ENCODE results near the gene LRIT3.

DNA sequence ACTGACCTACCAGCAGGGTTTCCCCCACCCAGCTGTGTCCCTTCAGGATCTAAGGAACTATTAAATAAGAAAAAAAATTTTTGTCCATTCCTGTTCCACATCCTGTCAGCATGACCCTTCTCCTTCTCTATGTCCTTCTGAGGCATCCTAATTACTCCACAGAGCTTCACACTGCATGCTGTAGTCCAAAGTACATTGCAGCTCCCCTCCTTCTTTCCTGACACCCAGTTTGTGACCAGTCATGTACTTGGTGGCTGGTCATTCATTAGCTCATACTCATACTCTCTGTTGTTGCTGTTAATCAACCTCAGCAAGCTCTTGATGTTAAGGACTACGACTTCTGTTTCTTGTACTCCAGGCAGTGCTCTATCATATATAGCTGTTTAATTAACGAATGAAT lies 62.3 kb downstream of the LRIT3 start:
- TF ChIP-seq CTCF (conservative IDR thresholded peaks at IDR 0.05; ENCODE audit: low read depth, low read length) (no peak), EZH2phosphoT487 (IDR thresholded peaks at IDR 0.05; ENCODE audit: borderline replicate concordance, low read length) (no peak), EZH2 (IDR thresholded peaks at IDR 0.05; ENCODE audit: low read length, unreplicated experiment) (no peak)
